H1 (cell line): ENCODE data around the gene OLR1. TPM values are rescaled to one million over a fixed set of nuclear protein-coding genes. Genes with fewer than 3 reads are reported as not detected.

ENCODE experiments used
- CHD2 ChIP-seq: IDR thresholded peaks from 2 replicates; pipeline ENCODE4 v1.6.1; 2012; ENCODE audit warnings: low read length, improper control_type of control experiment
- CREB1 ChIP-seq: IDR thresholded peaks from 2 replicates; pipeline ENCODE4 v1.6.1; 2012; ENCODE audit warnings: inconsistent platforms
- EP300 ChIP-seq, 2 experiments: IDR thresholded peaks; 1 replicate in 1 of 2; 2 replicates in 1 of 2; pipeline ENCODE4 v1.6.1; 2011 to 2012; ENCODE audit warnings: low read depth in 2 of 2, low read length in 2 of 2, mild to moderate bottlenecking in 2 of 2, borderline replicate concordance in 1 of 2, inconsistent platforms in 1 of 2, moderate library complexity in 1 of 2
- HDAC6 ChIP-seq: IDR thresholded peaks from one replicate; pipeline ENCODE4 v1.7.1; 2012; ENCODE audit warnings: low read depth, mild to moderate bottlenecking, inconsistent platforms, low read length, moderate library complexity
- MAFK ChIP-seq: IDR thresholded peaks from 2 replicates; pipeline ENCODE4 v1.6.1; 2012; ENCODE audit warnings: low read depth, mild to moderate bottlenecking, improper control_type of control experiment, low read length
- SRF ChIP-seq: IDR thresholded peaks from 2 replicates; pipeline ENCODE4 v1.6.1; 2011; ENCODE audit warnings: mild to moderate bottlenecking, low read depth, low read length, moderate library complexity
- YY1 ChIP-seq: IDR thresholded peaks from 2 replicates; pipeline ENCODE4 v1.6.1; 2011; ENCODE audit warnings: low read depth, mild to moderate bottlenecking, low read length
- polyA plus RNA-seq, 7 experiments: library from polyadenylated mRNA; depleted of rRNA in 3 of 7; stranded (reverse) in 5 of 7; unstranded in 2 of 7; fragments of >200 nt in 5 of 7; fragments of 200-250 nt in 2 of 7; gene quantifications; 1 replicate in 5 of 7; 2 replicates in 1 of 7; 4 replicates in 1 of 7; pipeline versions ENCODE4 v1.2.1 to v1.2.3, GENCODE V29; 2011 to 2013; ENCODE audit warnings: missing spikeins in 2 of 7, mixed read lengths in 2 of 7
- total RNA-seq: library from RNA; stranded (reverse); fragmentation: NEBNext Ultra II Directional; extraction: Animal tissue kit (Norgen Biotek cat#: 25700); gene quantifications from 2 replicates; pipeline ENCODE4 v1.2.1, GENCODE V29; 2021
- TF ChIP-seq, protein P1 (sequence below): fragments of 300-600 bp; sonication (generic); IDR thresholded peaks from 2 replicates; pipeline ENCODE4 v1.7.1; 2012; ENCODE audit warnings: low read length, moderate library complexity, mild to moderate bottlenecking, inconsistent platforms; ENCODE audit not compliant: insufficient replicate concordance

The OLR1 gene
- total and polyA plus RNA-seq, 2 of the 8 experiments (the other 6 are each of a cell fraction or from before 2014, with no cell fraction given), result not detected

DNA sequence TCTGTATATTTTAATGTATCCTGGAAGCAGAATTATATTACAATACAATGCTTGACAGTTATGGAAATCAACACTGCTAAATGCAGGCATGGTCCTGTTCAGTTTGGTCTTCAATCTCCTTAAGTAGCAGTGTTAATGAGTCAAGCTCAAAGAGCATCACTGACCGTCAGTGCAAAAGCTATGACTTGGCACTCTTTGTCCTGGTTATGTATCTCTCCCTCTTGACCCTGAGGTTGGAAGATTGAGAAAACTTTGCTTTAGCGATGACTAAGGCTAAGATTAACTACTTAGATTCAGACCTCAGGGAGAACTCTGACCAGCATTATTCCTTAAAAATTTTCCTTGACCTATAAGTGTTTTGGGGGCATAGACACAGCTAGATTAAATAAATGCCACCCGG is 52.9 kb downstream of the OLR1 start (continued):
- TF ChIP-seq, protein P1, sequence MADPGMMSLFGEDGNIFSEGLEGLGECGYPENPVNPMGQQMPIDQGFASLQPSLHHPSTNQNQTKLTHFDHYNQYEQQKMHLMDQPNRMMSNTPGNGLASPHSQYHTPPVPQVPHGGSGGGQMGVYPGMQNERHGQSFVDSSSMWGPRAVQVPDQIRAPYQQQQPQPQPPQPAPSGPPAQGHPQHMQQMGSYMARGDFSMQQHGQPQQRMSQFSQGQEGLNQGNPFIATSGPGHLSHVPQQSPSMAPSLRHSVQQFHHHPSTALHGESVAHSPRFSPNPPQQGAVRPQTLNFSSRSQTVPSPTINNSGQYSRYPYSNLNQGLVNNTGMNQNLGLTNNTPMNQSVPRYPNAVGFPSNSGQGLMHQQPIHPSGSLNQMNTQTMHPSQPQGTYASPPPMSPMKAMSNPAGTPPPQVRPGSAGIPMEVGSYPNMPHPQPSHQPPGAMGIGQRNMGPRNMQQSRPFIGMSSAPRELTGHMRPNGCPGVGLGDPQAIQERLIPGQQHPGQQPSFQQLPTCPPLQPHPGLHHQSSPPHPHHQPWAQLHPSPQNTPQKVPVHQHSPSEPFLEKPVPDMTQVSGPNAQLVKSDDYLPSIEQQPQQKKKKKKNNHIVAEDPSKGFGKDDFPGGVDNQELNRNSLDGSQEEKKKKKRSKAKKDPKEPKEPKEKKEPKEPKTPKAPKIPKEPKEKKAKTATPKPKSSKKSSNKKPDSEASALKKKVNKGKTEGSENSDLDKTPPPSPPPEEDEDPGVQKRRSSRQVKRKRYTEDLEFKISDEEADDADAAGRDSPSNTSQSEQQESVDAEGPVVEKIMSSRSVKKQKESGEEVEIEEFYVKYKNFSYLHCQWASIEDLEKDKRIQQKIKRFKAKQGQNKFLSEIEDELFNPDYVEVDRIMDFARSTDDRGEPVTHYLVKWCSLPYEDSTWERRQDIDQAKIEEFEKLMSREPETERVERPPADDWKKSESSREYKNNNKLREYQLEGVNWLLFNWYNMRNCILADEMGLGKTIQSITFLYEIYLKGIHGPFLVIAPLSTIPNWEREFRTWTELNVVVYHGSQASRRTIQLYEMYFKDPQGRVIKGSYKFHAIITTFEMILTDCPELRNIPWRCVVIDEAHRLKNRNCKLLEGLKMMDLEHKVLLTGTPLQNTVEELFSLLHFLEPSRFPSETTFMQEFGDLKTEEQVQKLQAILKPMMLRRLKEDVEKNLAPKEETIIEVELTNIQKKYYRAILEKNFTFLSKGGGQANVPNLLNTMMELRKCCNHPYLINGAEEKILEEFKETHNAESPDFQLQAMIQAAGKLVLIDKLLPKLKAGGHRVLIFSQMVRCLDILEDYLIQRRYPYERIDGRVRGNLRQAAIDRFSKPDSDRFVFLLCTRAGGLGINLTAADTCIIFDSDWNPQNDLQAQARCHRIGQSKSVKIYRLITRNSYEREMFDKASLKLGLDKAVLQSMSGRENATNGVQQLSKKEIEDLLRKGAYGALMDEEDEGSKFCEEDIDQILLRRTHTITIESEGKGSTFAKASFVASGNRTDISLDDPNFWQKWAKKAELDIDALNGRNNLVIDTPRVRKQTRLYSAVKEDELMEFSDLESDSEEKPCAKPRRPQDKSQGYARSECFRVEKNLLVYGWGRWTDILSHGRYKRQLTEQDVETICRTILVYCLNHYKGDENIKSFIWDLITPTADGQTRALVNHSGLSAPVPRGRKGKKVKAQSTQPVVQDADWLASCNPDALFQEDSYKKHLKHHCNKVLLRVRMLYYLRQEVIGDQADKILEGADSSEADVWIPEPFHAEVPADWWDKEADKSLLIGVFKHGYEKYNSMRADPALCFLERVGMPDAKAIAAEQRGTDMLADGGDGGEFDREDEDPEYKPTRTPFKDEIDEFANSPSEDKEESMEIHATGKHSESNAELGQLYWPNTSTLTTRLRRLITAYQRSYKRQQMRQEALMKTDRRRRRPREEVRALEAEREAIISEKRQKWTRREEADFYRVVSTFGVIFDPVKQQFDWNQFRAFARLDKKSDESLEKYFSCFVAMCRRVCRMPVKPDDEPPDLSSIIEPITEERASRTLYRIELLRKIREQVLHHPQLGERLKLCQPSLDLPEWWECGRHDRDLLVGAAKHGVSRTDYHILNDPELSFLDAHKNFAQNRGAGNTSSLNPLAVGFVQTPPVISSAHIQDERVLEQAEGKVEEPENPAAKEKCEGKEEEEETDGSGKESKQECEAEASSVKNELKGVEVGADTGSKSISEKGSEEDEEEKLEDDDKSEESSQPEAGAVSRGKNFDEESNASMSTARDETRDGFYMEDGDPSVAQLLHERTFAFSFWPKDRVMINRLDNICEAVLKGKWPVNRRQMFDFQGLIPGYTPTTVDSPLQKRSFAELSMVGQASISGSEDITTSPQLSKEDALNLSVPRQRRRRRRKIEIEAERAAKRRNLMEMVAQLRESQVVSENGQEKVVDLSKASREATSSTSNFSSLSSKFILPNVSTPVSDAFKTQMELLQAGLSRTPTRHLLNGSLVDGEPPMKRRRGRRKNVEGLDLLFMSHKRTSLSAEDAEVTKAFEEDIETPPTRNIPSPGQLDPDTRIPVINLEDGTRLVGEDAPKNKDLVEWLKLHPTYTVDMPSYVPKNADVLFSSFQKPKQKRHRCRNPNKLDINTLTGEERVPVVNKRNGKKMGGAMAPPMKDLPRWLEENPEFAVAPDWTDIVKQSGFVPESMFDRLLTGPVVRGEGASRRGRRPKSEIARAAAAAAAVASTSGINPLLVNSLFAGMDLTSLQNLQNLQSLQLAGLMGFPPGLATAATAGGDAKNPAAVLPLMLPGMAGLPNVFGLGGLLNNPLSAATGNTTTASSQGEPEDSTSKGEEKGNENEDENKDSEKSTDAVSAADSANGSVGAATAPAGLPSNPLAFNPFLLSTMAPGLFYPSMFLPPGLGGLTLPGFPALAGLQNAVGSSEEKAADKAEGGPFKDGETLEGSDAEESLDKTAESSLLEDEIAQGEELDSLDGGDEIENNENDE, result no peak
- TF ChIP-seq EP300 (IDR thresholded peaks at IDR 0.05; ENCODE audit: borderline replicate concordance in 1 of 2, low read depth in 2 of 2, low read length in 2 of 2) (no peak), MAFK (no peak), HDAC6 (no peak), CREB1 (no peak), SRF (no peak), YY1 (no peak), CHD2 (no peak)
